ENCODE data around the gene EIF2S2. TPM values are rescaled to one million over a fixed set of nuclear protein-coding genes. Genes with fewer than 3 reads are reported as not detected.

The EIF2S2 gene
- total and polyA plus RNA-seq, 3 experiments from 2014 or later: 24.2 to 130 (median 128) TPM

GRCh38 chr20:34066476-34067090 is 45.5 kb downstream of the EIF2S2 start:
- H3K27ac ChIP-seq (ENCODE audit: low read depth, low read length): no peak overlapping the region
- peaks cover 5% of the 10 kb centered on the region for H3K36me3 ChIP-seq (ENCODE audit: insufficient read depth, low read length)
- CTCF ChIA-PET: interaction anchor here (1.2 to 4.2 kb wide), 2 partner anchors 152 kb away, joined by 3 to 45 read pairs; no protein-coding TSS in a partner anchor
- H3K4me1 ChIP-seq (ENCODE audit: insufficient read depth, low read length): peaks cover 13% of the 10 kb centered on the region
- no peak overlapping the region for H3K4me3 Mint-ChIP-seq
- peaks cover 52 to 82% (median 69%) of the 10 kb centered on the region in 3 donors for H3K4me1 Mint-ChIP-seq
- H3K9me3 Mint-ChIP-seq: no peaks in the 10 kb centered on the region
- H3K27me3 Mint-ChIP-seq: no peaks in the 10 kb centered on the region
- H3K27me3 ChIP-seq (ENCODE audit: insufficient read depth, low read length, poor library complexity, severe bottlenecking): no peaks in the 10 kb centered on the region
- no peaks in the 10 kb centered on the region for H3K9me3 ChIP-seq (ENCODE audit: low read length)
- H3K27ac Mint-ChIP-seq: peak overlapping the region in 4 of 8 donors; percentile 22 to 85 (median 48)
- peaks cover 0 to 30% (median 3%) of the 10 kb centered on the region in 3 donors for H3K36me3 Mint-ChIP-seq
- H3K4me3 ChIP-seq (ENCODE audit: low read length): no peak overlapping the region
- DNase-seq: no peak
- POLR2A ChIA-PET: no interaction called here

- no peaks in the 10 kb centered on the region for H3K9me3 ChIP-seq (ENCODE audit: low read length)
- no peak overlapping the region for H3K4me3 Mint-ChIP-seq
- no peak overlapping the region for H3K4me3 ChIP-seq (ENCODE audit: low read length)
- H3K4me1 ChIP-seq (ENCODE audit: insufficient read depth, low read length): peaks cover 13% of the 10 kb centered on the region
- no peaks in the 10 kb centered on the region for H3K27me3 ChIP-seq (ENCODE audit: insufficient read depth, low read length, poor library complexity, severe bottlenecking)
- ChIA-PET POLR2A (no interaction called here), CTCF (interaction anchor here (1.2 kb wide), 1 partner anchor 151 kb away, joined by 3 read pairs; no protein-coding TSS in a partner anchor)
- H3K27ac ChIP-seq (ENCODE audit: low read depth, low read length): no peak overlapping the region
- no peaks in the 10 kb centered on the region for H3K27me3 Mint-ChIP-seq
- H3K27ac Mint-ChIP-seq: peak overlapping the region in 7 of 8 donors; percentile 71 to 93 (median 89)
- H3K36me3 Mint-ChIP-seq: peaks cover 0 to 30% (median 3%) of the 10 kb centered on the region in 3 donors
- no peaks in the 10 kb centered on the region for H3K9me3 Mint-ChIP-seq
- H3K36me3 ChIP-seq (ENCODE audit: insufficient read depth, low read length): peaks cover 5% of the 10 kb centered on the region
- peaks cover 63 to 89% (median 82%) of the 10 kb centered on the region in 3 donors for H3K4me1 Mint-ChIP-seq
- DNase-seq: no peak
These were observed 46.8 kb downstream of the EIF2S2 start for GRCh38 chr20:34065260-34065659.

- Histone ChIP-seq H3K27me3 (ENCODE audit: insufficient read depth, low read length, poor library complexity, severe bottlenecking) (no peaks in the 10 kb centered on the region), H3K9me3 (ENCODE audit: low read length) (no peaks in the 10 kb centered on the region), H3K36me3 (ENCODE audit: insufficient read depth, low read length) (peaks cover 5% of the 10 kb centered on the region), H3K27ac (ENCODE audit: low read depth, low read length) (no peak overlapping the region), H3K4me3 (ENCODE audit: low read length) (no peak overlapping the region), H3K4me1 (ENCODE audit: insufficient read depth, low read length) (peaks cover 8% of the 10 kb centered on the region)
- Mint-ChIP-seq H3K4me3 (no peak overlapping the region), H3K27ac (peak overlapping the region in 7 of 8 donors; percentile 15 to 92 (median 60)), H3K27me3 (no peaks in the 10 kb centered on the region), H3K9me3 (no peaks in the 10 kb centered on the region), H3K4me1 (peaks cover 63 to 89% (median 84%) of the 10 kb centered on the region in 3 donors), H3K36me3 (peaks cover 0 to 35% (median 3%) of the 10 kb centered on the region in 3 donors)
- CTCF ChIA-PET: interaction anchor here (1.1 to 1.7 kb wide), 2 partner anchors 10 to 148 kb away, joined by 3 to 5 read pairs; no protein-coding TSS in a partner anchor
- no peak for DNase-seq
- POLR2A ChIA-PET: no interaction called here
These were observed 47.8 kb downstream of the EIF2S2 start for GRCh38 chr20:34064286-34064685.

- Histone ChIP-seq H3K27ac (ENCODE audit: low read depth, low read length) (no peak overlapping the region), H3K27me3 (ENCODE audit: insufficient read depth, low read length, poor library complexity, severe bottlenecking) (no peaks in the 10 kb centered on the region), H3K9me3 (ENCODE audit: low read length) (no peaks in the 10 kb centered on the region), H3K36me3 (ENCODE audit: insufficient read depth, low read length) (peaks cover 5% of the 10 kb centered on the region), H3K4me1 (ENCODE audit: insufficient read depth, low read length) (peaks cover 15% of the 10 kb centered on the region), H3K4me3 (ENCODE audit: low read length) (no peak overlapping the region)
- no peaks in the 10 kb centered on the region for H3K27me3 Mint-ChIP-seq
- H3K4me1 Mint-ChIP-seq: peaks cover 63 to 89% (median 84%) of the 10 kb centered on the region in 3 donors
- ChIA-PET CTCF (interaction anchor here (0.6 to 1.7 kb wide), 4 partner anchors 9 to 148 kb away, joined by 3 to 5 read pairs (median 3); no protein-coding TSS in a partner anchor), POLR2A (no interaction called here)
- no peak overlapping the region for H3K4me3 Mint-ChIP-seq
- no peaks in the 10 kb centered on the region for H3K9me3 Mint-ChIP-seq
- peaks cover 0 to 38% (median 3%) of the 10 kb centered on the region in 3 donors for H3K36me3 Mint-ChIP-seq
- peak overlapping the region; percentile 30 to 75 (median 51) for H3K27ac Mint-ChIP-seq
- DNase-seq: no peak
These were observed 49.2 kb downstream of the EIF2S2 start for GRCh38 chr20:34062570-34063482.

GRCh38 chr20:34061695-34062094 is 50.3 kb downstream of the EIF2S2 start:
- no peaks in the 10 kb centered on the region for H3K27me3 ChIP-seq (ENCODE audit: insufficient read depth, low read length, poor library complexity, severe bottlenecking)
- CTCF ChIA-PET: no interaction called here
- no peak overlapping the region for H3K27ac ChIP-seq (ENCODE audit: low read depth, low read length)
- no peaks in the 10 kb centered on the region for H3K9me3 ChIP-seq (ENCODE audit: low read length)
- peaks cover 18% of the 10 kb centered on the region for H3K4me1 ChIP-seq (ENCODE audit: insufficient read depth, low read length)
- H3K27me3 Mint-ChIP-seq: no peaks in the 10 kb centered on the region
- H3K36me3 ChIP-seq (ENCODE audit: insufficient read depth, low read length): peaks cover 5% of the 10 kb centered on the region
- no peak overlapping the region for H3K4me3 Mint-ChIP-seq
- peaks cover 0 to 35% (median 3%) of the 10 kb centered on the region in 3 donors for H3K36me3 Mint-ChIP-seq
- H3K4me1 Mint-ChIP-seq: peaks cover 65 to 90% (median 89%) of the 10 kb centered on the region in 3 donors
- POLR2A ChIA-PET: no interaction called here
- H3K4me3 ChIP-seq (ENCODE audit: low read length): no peak overlapping the region
- no peak for DNase-seq
- peak overlapping the region; percentile 29 to 79 (median 59) for H3K27ac Mint-ChIP-seq
- H3K9me3 Mint-ChIP-seq: no peaks in the 10 kb centered on the region

- peaks cover 5% of the 10 kb centered on the region for H3K36me3 ChIP-seq (ENCODE audit: insufficient read depth, low read length)
- Mint-ChIP-seq H3K4me1 (peaks cover 69 to 95% (median 93%) of the 10 kb centered on the region in 3 donors), H3K9me3 (no peaks in the 10 kb centered on the region), H3K36me3 (peaks cover 0 to 36% (median 3%) of the 10 kb centered on the region in 3 donors), H3K27ac (peak overlapping the region in 7 of 8 donors; percentile 9 to 92 (median 67)), H3K27me3 (no peaks in the 10 kb centered on the region), H3K4me3 (no peak overlapping the region)
- no peak overlapping the region for H3K4me3 ChIP-seq (ENCODE audit: low read length)
- POLR2A ChIA-PET: no interaction called here
- no peaks in the 10 kb centered on the region for H3K9me3 ChIP-seq (ENCODE audit: low read length)
- CTCF ChIA-PET: interaction anchor here (2.3 kb wide), 1 partner anchor 9 kb away, joined by 8 read pairs; no protein-coding TSS in a partner anchor
- peaks cover 19% of the 10 kb centered on the region for H3K4me1 ChIP-seq (ENCODE audit: insufficient read depth, low read length)
- no peak for DNase-seq
- no peaks in the 10 kb centered on the region for H3K27me3 ChIP-seq (ENCODE audit: insufficient read depth, low read length, poor library complexity, severe bottlenecking)
- no peak overlapping the region for H3K27ac ChIP-seq (ENCODE audit: low read depth, low read length)
These were observed 51.1 kb downstream of the EIF2S2 start for GRCh38 chr20:34060970-34061369.

GRCh38 chr20:34058831-34059230 is 53.2 kb downstream of the EIF2S2 start:
- Mint-ChIP-seq H3K36me3 (peaks cover 0 to 22% (median 3%) of the 10 kb centered on the region in 3 donors), H3K9me3 (no peaks in the 10 kb centered on the region), H3K27ac (peak overlapping the region in 7 of 8 donors; percentile 12 to 75 (median 44)), H3K27me3 (no peaks in the 10 kb centered on the region), H3K4me1 (peaks cover 77 to 97% (median 94%) of the 10 kb centered on the region in 3 donors), H3K4me3 (no peak overlapping the region)
- H3K27ac ChIP-seq (ENCODE audit: low read depth, low read length): no peak overlapping the region
- ChIA-PET CTCF (interaction anchor here (2.3 kb wide), 1 partner anchor 11 kb away, joined by 8 read pairs; no protein-coding TSS in a partner anchor), POLR2A (no interaction called here)
- peaks cover 3% of the 10 kb centered on the region for H3K36me3 ChIP-seq (ENCODE audit: insufficient read depth, low read length)
- DNase-seq: peak in 2 of 5 donors; percentile 55 to 68
- no peak overlapping the region for H3K4me3 ChIP-seq (ENCODE audit: low read length)
- H3K4me1 ChIP-seq (ENCODE audit: insufficient read depth, low read length): peaks cover 40% of the 10 kb centered on the region
- no peaks in the 10 kb centered on the region for H3K9me3 ChIP-seq (ENCODE audit: low read length)
- H3K27me3 ChIP-seq (ENCODE audit: insufficient read depth, low read length, poor library complexity, severe bottlenecking): no peaks in the 10 kb centered on the region
